ENCODE measurements around the gene OR51A7. TPM values are rescaled to one million over a fixed set of nuclear protein-coding genes. Genes with fewer than 3 reads are reported as not detected.
A peak's percentile ranks its signal among the peaks of the same experiment; 100 is the strongest.
"Not testable (repeated sequence)": the region's sequence is repeated elsewhere in the genome, so short reads cannot be mapped to it uniquely, and the experiment has no call there.

Gene OR51A7, protein sequence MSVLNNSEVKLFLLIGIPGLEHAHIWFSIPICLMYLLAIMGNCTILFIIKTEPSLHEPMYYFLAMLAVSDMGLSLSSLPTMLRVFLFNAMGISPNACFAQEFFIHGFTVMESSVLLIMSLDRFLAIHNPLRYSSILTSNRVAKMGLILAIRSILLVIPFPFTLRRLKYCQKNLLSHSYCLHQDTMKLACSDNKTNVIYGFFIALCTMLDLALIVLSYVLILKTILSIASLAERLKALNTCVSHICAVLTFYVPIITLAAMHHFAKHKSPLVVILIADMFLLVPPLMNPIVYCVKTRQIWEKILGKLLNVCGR
- total RNA-seq (not detected in 2 replicates), polyA plus RNA-seq (not detected in 2 replicates)

DNA sequence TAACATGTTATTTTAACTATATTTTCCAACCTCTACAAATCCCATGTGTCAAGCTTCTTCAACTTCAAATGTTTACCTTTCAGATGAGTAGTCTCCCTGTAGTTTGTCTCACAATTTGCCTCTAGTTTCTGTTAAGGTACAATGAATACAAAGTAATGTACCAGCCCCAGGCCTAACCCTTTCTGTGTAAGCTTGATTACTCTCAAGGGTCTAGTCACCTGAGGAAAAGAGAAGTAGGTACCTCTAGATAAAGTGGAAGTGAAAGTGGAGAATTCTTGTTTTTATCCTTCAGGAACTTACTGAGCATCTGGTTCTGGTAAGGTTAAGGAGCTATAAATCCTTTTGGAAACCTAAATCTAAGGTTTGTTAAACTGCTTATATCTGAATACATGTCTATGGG is at the start of gene OR51A7:
TSS of gene OR51A7 (plus strand) at position 300 of the 400 bp plus-strand sequence. CDS start 3,587 bp downstream, outside the sequence.
- Histone ChIP-seq H3K4me1 (ENCODE audit: low read depth) (no peaks in the 10 kb centered on the region), H3K36me3 (no peaks in the 10 kb centered on the region), H3K9me3 (ENCODE audit: low read depth) (no peaks in the 10 kb centered on the region), H3K4me3 (no peak within 1 kb of the TSS), H3K27me3 (no peaks in the 10 kb centered on the region), H3K27ac (no peak within 1 kb of the TSS)
- TF ChIP-seq, protein P1, sequence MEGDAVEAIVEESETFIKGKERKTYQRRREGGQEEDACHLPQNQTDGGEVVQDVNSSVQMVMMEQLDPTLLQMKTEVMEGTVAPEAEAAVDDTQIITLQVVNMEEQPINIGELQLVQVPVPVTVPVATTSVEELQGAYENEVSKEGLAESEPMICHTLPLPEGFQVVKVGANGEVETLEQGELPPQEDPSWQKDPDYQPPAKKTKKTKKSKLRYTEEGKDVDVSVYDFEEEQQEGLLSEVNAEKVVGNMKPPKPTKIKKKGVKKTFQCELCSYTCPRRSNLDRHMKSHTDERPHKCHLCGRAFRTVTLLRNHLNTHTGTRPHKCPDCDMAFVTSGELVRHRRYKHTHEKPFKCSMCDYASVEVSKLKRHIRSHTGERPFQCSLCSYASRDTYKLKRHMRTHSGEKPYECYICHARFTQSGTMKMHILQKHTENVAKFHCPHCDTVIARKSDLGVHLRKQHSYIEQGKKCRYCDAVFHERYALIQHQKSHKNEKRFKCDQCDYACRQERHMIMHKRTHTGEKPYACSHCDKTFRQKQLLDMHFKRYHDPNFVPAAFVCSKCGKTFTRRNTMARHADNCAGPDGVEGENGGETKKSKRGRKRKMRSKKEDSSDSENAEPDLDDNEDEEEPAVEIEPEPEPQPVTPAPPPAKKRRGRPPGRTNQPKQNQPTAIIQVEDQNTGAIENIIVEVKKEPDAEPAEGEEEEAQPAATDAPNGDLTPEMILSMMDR (IDR thresholded peaks at IDR 0.05; ENCODE audit: low read depth, low read length) = no peak
- no peak for DNase-seq (ENCODE audit: low read depth in 1 of 2, low spot score in 1 of 2)

DNA sequence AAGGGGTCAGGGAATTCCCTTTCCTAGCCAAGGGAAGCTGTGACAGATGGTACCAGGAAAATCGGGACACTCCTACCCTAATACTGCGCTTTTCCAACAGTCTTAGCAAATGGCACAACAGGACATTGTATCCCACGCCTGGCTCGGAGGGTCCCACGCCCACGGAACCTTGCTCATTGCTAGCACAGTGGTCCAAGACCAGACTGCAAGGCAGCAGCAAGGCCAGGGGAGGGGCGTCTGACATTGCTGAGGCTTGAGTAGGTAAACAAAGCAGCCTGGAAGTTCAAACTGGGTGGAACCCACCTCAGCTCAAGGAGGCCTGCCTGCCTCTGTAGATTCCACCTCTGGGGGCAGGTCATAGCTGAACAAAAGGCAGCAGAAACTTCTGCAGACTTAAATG is 49.3 kb upstream of the OR51A7 start:
- H3K4me1 ChIP-seq (ENCODE audit: low read depth); H3K27ac ChIP-seq; H3K4me3 ChIP-seq; H3K27me3 ChIP-seq; DNase-seq (ENCODE audit: low read depth in 1 of 2, low spot score in 1 of 2); H3K9me3 ChIP-seq (ENCODE audit: low read depth); H3K36me3 ChIP-seq: not testable (repeated sequence)

DNA sequence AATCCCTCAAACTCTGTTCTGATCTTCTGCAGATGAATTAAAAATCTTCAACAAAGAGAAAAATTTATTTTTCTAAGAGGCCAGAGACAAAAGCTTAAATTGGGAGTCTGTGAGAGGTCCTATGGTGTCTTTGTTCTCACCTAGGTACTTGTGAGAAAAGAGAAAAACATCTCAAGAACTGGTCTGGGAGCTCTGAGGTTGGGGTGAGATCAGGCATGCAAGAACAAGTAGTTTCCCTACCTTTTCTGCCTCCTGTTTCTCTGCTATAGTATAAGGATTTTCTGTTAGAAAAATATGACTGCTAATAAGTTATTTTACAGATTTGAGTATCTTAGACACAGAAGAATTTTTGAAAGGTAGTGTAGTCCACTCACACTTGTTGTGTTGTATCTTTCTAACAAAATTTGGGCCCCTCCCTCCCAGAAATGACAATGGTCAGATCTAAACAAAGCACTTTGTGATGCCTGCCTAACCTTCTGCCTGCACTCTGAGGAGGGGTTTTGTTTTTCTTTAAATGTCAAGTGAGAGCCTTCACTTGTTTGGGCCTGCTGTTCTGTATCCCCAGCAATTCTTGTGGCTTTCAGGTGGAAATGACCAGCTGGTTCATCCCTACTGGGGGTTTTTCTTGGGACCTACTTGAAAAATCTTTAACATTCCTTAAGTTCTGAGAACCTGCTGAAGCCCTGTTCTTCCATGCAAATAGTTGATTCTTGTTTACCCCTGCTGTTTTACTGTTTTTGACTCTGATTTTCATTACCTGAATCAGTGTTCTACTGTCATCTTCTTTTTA is 40.9 kb upstream of the OR51A7 start:
- no peak overlapping the region for H3K4me3 ChIP-seq
- TF ChIP-seq, protein P1 (IDR thresholded peaks at IDR 0.05; ENCODE audit: low read depth, low read length) = no peak
- no peak overlapping the region for H3K27ac ChIP-seq
- H3K27me3 ChIP-seq = no peaks in the 10 kb centered on the region
- peaks cover 9% of the 10 kb centered on the region for H3K4me1 ChIP-seq (ENCODE audit: low read depth)
- no peak for DNase-seq (ENCODE audit: low read depth in 1 of 2, low spot score in 1 of 2)
- H3K9me3 ChIP-seq (ENCODE audit: low read depth) = no peaks in the 10 kb centered on the region
- no peaks in the 10 kb centered on the region for H3K36me3 ChIP-seq

DNA sequence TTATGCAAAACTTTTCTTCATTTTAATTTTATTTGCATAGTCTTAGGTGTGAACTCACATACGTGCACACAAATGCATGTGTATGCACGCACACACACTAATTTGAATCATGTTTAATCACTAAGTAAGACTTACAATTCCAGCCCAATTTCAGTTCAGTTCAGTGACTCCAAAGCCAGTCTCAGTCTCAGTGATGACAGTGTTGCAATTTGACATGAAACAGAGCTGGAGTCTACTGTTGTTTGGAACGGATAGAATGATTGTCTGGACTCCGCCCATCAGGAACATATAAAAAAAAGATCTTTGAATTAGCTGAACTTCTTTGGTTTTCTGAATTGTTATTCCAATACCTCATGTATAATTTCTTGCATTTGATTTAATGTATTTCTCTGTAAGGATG is 39.7 kb upstream of the OR51A7 start:
- no peak overlapping the region for H3K4me3 ChIP-seq
- H3K9me3 ChIP-seq (ENCODE audit: low read depth) = no peaks in the 10 kb centered on the region
- TF ChIP-seq, protein P1 (IDR thresholded peaks at IDR 0.05; ENCODE audit: low read depth, low read length) = no peak

DNA sequence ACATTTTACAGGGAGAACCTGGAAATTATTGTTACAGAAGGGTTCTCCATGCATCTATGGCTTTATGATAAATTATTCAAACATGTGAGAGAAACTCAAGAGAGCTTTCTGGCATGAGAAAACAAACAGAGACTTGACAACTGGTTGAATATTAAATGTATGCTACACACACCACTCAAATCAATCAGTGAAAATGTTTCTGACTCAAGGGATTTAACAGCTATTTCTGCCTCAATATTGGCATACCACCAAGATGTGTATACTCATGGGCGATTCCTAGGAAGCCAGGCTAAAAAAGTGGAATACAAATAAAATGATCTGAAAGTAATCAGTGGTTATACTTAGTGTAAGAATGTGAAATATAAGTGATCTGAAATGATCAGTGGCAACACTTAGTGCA is 37.7 kb upstream of the OR51A7 start:
- no peak overlapping the region for H3K4me3 ChIP-seq
- H3K36me3 ChIP-seq = no peaks in the 10 kb centered on the region
- no peaks in the 10 kb centered on the region for H3K27me3 ChIP-seq
- peaks cover 9% of the 10 kb centered on the region for H3K4me1 ChIP-seq (ENCODE audit: low read depth)
- TF ChIP-seq, protein P1 (IDR thresholded peaks at IDR 0.05; ENCODE audit: low read depth, low read length) = no peak
- H3K27ac ChIP-seq = no peak overlapping the region
- no peak for DNase-seq (ENCODE audit: low read depth in 1 of 2, low spot score in 1 of 2)
- H3K9me3 ChIP-seq (ENCODE audit: low read depth) = no peaks in the 10 kb centered on the region

More for the DNA sequence above, 39.7 kb upstream of the OR51A7 start:
- no peaks in the 10 kb centered on the region for H3K27me3 ChIP-seq
- H3K27ac ChIP-seq = no peak overlapping the region
- peaks cover 9% of the 10 kb centered on the region for H3K4me1 ChIP-seq (ENCODE audit: low read depth)
- no peaks in the 10 kb centered on the region for H3K36me3 ChIP-seq
- peak; percentile 6 to 61 for DNase-seq (ENCODE audit: low read depth in 1 of 2, low spot score in 1 of 2)

DNA sequence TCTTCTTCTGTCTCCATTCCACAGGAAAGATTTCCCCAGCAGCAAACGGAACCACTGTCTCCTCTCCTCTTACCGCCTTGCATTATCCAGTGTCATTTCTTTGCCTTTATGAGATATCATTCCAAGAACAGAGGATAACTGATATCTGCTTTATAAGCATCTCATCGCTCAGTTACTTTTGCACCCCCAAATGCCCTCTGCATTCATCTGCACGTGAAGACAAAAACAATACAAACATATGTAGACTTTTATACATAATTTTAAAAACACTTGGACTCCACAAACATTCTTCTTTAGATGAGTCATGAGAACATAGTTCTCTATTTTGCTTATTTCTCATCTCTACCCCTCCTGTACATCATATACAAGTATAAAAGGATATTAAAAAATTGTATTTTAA is 22.4 kb upstream of the OR51A7 start:
- H3K27me3 ChIP-seq = no peaks in the 10 kb centered on the region

More for the DNA sequence above, 22.4 kb upstream of the OR51A7 start:
- no peak overlapping the region for H3K27ac ChIP-seq
- no peak for DNase-seq (ENCODE audit: low read depth in 1 of 2, low spot score in 1 of 2)
- H3K36me3 ChIP-seq = no peaks in the 10 kb centered on the region
- H3K4me1 ChIP-seq (ENCODE audit: low read depth) = no peaks in the 10 kb centered on the region
- TF ChIP-seq, protein P1 (IDR thresholded peaks at IDR 0.05; ENCODE audit: low read depth, low read length) = no peak
- H3K9me3 ChIP-seq (ENCODE audit: low read depth) = no peaks in the 10 kb centered on the region
- no peak overlapping the region for H3K4me3 ChIP-seq
